Measurements from ENCODE around the gene TMEM220.
"Not testable (repeated sequence)": the region's sequence is repeated elsewhere in the genome, so short reads cannot be mapped to it uniquely, and the experiment has no call there.

Gene TMEM220

DNA sequence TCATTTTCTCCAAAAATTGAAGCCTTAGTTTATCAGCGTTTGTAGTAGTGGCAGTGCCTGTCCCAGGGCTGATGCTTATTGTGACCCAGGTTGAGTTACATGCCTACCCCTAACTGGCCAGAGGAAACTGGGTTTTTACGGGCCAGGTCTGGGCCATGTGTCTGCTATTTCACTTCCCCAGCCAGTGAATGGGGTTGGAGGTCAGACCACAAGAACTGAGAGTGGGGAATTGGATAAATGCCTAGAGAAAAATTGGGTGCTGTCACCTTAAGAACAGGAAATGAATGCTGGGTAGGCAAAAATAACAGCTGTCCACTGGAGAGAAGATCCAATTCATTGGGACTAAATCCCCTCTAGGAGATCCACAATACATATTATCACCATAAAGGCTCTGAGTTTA, 27.2 kb downstream of the TMEM220 start (continued):
- no peak for TF ChIP-seq ZNF565 (CRISPR knock-in tag; conservative IDR thresholded peaks at IDR 0.05; ENCODE audit: low read depth)
- TF ChIP-seq, protein P1, sequence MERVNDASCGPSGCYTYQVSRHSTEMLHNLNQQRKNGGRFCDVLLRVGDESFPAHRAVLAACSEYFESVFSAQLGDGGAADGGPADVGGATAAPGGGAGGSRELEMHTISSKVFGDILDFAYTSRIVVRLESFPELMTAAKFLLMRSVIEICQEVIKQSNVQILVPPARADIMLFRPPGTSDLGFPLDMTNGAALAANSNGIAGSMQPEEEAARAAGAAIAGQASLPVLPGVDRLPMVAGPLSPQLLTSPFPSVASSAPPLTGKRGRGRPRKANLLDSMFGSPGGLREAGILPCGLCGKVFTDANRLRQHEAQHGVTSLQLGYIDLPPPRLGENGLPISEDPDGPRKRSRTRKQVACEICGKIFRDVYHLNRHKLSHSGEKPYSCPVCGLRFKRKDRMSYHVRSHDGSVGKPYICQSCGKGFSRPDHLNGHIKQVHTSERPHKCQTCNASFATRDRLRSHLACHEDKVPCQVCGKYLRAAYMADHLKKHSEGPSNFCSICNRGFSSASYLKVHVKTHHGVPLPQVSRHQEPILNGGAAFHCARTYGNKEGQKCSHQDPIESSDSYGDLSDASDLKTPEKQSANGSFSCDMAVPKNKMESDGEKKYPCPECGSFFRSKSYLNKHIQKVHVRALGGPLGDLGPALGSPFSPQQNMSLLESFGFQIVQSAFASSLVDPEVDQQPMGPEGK (CRISPR knock-in tag; IDR thresholded peaks at IDR 0.05; ENCODE audit: borderline replicate concordance) = no peak

DNA sequence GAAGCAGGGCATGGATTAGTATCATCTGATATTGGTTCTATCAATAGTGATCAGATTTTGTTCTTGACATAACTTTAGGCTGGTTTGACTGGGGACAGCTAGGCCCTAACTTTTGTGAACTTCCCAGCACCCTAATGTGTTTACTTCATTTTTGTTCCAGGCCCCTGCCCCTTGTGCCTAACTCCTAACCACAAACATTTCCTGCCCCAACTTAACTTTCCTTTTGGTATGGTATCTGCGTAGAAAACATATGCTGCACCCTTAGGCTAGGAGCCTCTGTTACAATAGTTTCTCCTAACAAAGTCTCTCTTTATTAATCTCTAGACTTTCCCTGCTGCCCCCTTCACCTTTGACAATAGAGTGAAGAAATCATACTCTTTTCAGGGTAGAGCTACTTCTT, 30.0 kb downstream of the TMEM220 start:
- TF ChIP-seq RARB (CRISPR knock-in tag; IDR thresholded peaks at IDR 0.05) (no peak), ZFP3 (CRISPR knock-in tag; IDR thresholded peaks at IDR 0.05) (no peak), SNAI2 (CRISPR knock-in tag; IDR thresholded peaks at IDR 0.05) (no peak), OSR1 (CRISPR knock-in tag; IDR thresholded peaks at IDR 0.05) (no peak), PPARA (CRISPR knock-in tag; IDR thresholded peaks at IDR 0.05; ENCODE audit: borderline replicate concordance) (no peak), CSDC2 (CRISPR knock-in tag; IDR thresholded peaks at IDR 0.05) (no peak), ZC3H10 (CRISPR knock-in tag; IDR thresholded peaks at IDR 0.05) (no peak)

DNA sequence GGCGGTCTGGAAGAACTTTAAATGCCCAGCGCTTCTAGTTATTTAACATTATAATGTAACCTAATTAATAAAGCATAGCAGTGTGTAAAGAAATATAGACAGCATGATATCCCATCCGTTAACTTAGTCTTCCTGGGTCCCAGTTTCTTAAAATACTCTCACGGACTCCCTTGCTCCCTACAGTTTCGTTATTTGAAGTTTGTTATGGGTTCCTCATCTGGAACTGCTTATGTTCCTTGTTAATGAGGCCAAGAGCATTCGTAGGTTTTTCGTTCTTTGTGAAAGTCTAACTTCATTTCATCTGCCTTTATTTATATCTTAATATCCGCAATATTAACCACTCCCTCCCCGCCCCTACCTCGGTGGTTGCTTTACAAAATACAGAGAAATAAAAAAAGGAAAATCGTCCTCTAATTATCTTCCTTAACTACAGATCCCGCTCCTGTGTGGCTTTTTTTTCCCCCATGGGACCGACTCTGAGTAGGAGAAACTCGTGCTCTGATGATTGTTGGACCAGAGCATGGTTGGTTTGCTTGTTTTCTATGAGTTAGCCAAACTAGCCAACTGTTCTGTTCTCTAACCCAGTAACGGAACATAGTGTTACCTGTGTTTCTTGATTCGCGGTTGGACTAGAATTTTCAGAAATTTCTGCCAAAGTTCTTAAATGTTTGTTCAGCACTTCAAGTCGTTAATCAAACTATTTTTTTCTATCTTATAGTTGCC, 31.6 kb downstream of the TMEM220 start:
- peak; percentile 6 for ATAC-seq
- TF ChIP-seq TOX (CRISPR knock-in tag; IDR thresholded peaks at IDR 0.05; ENCODE audit: borderline replicate concordance) = no peak
- no peak for TF ChIP-seq GLIS3 (CRISPR knock-in tag; IDR thresholded peaks at IDR 0.05)
- TF ChIP-seq, protein P2, sequence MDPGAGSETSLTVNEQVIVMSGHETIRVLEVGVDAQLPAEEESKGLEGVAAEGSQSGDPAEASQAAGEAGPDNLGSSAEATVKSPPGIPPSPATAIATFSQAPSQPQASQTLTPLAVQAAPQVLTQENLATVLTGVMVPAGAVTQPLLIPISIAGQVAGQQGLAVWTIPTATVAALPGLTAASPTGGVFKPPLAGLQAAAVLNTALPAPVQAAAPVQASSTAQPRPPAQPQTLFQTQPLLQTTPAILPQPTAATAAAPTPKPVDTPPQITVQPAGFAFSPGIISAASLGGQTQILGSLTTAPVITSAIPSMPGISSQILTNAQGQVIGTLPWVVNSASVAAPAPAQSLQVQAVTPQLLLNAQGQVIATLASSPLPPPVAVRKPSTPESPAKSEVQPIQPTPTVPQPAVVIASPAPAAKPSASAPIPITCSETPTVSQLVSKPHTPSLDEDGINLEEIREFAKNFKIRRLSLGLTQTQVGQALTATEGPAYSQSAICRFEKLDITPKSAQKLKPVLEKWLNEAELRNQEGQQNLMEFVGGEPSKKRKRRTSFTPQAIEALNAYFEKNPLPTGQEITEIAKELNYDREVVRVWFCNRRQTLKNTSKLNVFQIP (CRISPR knock-in tag; IDR thresholded peaks at IDR 0.05; ENCODE audit: borderline replicate concordance, low read depth) = no peak
- TF ChIP-seq ARNTL (CRISPR knock-in tag; IDR thresholded peaks at IDR 0.05; ENCODE audit: borderline replicate concordance, low read depth) = no peak
- TF ChIP-seq TCF4 (CRISPR knock-in tag; IDR thresholded peaks at IDR 0.05; ENCODE audit: borderline replicate concordance) = no peak
- no peak for TF ChIP-seq ESRRG (CRISPR knock-in tag; IDR thresholded peaks at IDR 0.05)

More for the DNA sequence above, 30.0 kb downstream of the TMEM220 start:
- no peak for ATAC-seq

DNA sequence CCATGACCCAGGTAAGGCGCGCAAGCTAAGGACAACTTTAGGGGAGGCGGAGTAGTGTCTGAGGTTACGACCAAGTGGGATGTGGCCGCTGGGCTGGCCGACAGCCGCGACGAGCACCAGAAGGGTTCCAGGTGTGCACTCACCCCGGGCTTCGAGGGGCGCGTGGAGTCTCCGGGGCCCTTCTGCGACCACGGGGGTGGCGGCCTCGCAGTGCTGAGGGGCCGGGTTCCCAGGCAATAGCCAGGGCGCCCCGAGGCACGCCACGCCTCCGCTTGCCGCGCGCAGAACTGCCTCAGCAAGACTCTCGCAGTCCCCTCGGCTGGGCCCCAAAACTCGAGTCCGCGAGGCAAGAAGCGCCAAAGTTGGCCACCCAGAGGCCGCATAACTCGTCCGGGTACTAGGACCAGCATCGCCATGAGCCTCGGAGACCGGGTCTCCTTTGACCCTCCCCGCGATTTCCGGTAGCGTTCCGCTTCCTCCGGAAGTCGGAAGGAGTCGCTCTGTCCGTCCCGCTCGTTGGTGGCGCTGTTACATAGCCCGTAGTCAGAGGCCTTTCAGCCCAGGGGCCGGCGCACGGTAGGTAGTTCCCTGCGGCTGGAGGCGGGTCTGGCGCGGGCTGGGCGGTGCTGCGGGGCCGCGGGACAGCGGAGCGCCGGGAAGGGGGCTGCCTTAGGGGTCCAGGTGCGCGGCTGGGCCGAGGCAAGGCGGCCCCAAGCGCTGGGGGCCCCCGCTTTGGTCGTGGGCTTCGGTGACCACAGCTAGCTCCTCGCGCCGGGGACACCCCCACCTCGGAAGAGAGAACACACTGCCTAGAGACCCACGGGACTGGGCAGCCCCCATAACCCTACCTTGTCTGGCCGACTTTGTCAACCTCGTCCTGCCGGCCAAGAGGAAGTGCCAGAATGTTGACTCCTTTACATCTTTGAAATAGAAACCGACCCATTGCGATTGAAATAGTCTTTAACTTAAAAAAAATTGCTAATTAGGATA, 32.4 kb downstream of the TMEM220 start, which contains the start of the genes ADPRM and SCO1:
ADPRM (plus strand) TSS at position 503 of the 990 bp plus-strand sequence. CDS start 7,333 bp downstream, outside the sequence.
SCO1 (minus strand) TSS at position 442 of the 990 bp plus-strand sequence; CDS start at position 416, 26 bp downstream.
- TF ChIP-seq, protein P1 (CRISPR knock-in tag; IDR thresholded peaks at IDR 0.05; ENCODE audit: borderline replicate concordance) = 0 out of 2 replicates have a peak, but pooled peaks have one; percentile 37
- TF ChIP-seq, protein P2 (CRISPR knock-in tag; IDR thresholded peaks at IDR 0.05; ENCODE audit: borderline replicate concordance, low read depth) = no peak
- TF ChIP-seq BACH2 (CRISPR knock-in tag; IDR thresholded peaks at IDR 0.05; ENCODE audit: borderline replicate concordance) = no peak
- no peak for TF ChIP-seq PPARA (CRISPR knock-in tag; IDR thresholded peaks at IDR 0.05; ENCODE audit: borderline replicate concordance)
- TF ChIP-seq RARB (CRISPR knock-in tag; IDR thresholded peaks at IDR 0.05) = no peak
- no peak for TF ChIP-seq ARNTL (CRISPR knock-in tag; IDR thresholded peaks at IDR 0.05; ENCODE audit: borderline replicate concordance, low read depth)
- TF ChIP-seq SNAI2 (CRISPR knock-in tag; IDR thresholded peaks at IDR 0.05) = no peak
- TF ChIP-seq TCF4 (CRISPR knock-in tag; IDR thresholded peaks at IDR 0.05; ENCODE audit: borderline replicate concordance) = no peak
- peak; percentile 99 for ATAC-seq

DNA sequence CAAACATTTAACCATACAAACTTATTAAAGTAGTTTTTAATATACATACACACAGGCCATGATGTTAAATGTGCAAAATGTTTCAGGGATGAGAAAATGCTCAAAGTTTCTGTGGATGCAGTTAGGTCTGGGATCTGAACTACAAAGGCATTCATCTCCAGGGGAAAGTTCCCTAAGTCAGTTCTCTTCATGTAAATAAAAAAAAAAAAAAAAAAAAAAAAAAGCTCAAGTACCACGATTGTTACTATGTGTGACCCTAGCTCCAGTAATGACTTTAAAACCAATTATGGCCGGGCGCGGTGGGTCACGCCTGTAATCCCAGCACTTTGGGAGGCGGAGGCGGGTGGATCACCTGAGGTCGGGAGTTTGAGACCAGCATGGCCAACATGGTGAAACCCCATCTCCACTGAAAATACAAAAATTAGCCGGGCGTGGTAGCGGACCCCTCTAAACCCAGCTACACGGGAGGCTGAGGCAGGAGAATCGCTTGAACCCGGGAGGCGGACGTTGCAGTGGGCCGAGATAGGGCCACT, 33.9 kb downstream of the TMEM220 start:
- ATAC-seq = not testable (repeated sequence)

All from SK-N-SH treated with all-trans-retinoic acid at 6 μM for 48 hours (cell line).